Parathyroid adenoma (tissue), 2 donors: ENCODE data around the gene ETV6.

Experiments
- H2AFZ ChIP-seq: fragments of 300-600 bp; sonication (generic); one replicate; pipeline ENCODE4 v1.7.0; 2017; ENCODE audit warnings: antibody characterized with exemption, mild to moderate bottlenecking
- H3K27ac ChIP-seq: fragments of 300-600 bp; sonication (generic); one replicate; pipeline ENCODE4 v1.7.0; 2017
- H3K27me3 ChIP-seq: fragments of 300-600 bp; sonication (generic); one replicate; pipeline ENCODE4 v1.7.0; 2017; ENCODE audit warnings: low read length; ENCODE audit not compliant: control insufficient read depth, insufficient read depth
- H3K36me3 ChIP-seq: fragments of 300-600 bp; sonication (generic); one replicate; pipeline ENCODE4 v1.7.0; 2017; ENCODE audit warnings: low read length; ENCODE audit not compliant: control insufficient read depth, insufficient read depth
- H3K4me1 ChIP-seq: fragments of 300-600 bp; sonication (generic); one replicate; pipeline ENCODE4 v1.7.0; 2017; ENCODE audit warnings: control low read depth
- H3K4me2 ChIP-seq: fragments of 300-600 bp; sonication (generic); one replicate; pipeline ENCODE4 v1.7.0; 2017; ENCODE audit warnings: low read length
- H3K4me3 ChIP-seq: fragments of 300-600 bp; sonication (generic); one replicate; pipeline ENCODE4 v1.7.0; 2017; ENCODE audit warnings: low read depth, low read length
- H3K79me2 ChIP-seq: fragments of 300-600 bp; sonication (generic); one replicate; pipeline ENCODE4 v1.7.0; 2017; ENCODE audit warnings: control low read depth
- H3K9ac ChIP-seq: fragments of 300-600 bp; sonication (generic); one replicate; pipeline ENCODE4 v1.7.0; 2017; ENCODE audit warnings: mild to moderate bottlenecking
- H3K9me3 ChIP-seq: fragments of 300-600 bp; sonication (generic); one replicate; pipeline ENCODE4 v1.7.0; 2017; ENCODE audit warnings: low read length; ENCODE audit not compliant: control insufficient read depth
- TF ChIP-seq, protein P1 (sequence below): fragments of 300-600 bp; sonication (generic); IDR thresholded peaks from one replicate; pipeline ENCODE4 v1.7.0; 2017; ENCODE audit warnings: antibody characterized with exemption, mild to moderate bottlenecking
- donor health status: primary hyperparathyroidism.

ETV6 gene

GRCh38 chr12:11639454-11639853, 10.0 kb upstream of the ETV6 start:
- Histone ChIP-seq H3K27me3 (no peaks in the 10 kb centered on the region), H3K4me2 (no peak overlapping the region), H3K27ac (no peak overlapping the region), H2AFZ (no peak overlapping the region), H3K9ac (no peak overlapping the region), H3K4me3 (no peak overlapping the region), H3K36me3 (no peaks in the 10 kb centered on the region), H3K4me1 (no peaks in the 10 kb centered on the region), H3K9me3 (no peaks in the 10 kb centered on the region), H3K79me2 (no peaks in the 10 kb centered on the region)
- TF ChIP-seq, protein P1, sequence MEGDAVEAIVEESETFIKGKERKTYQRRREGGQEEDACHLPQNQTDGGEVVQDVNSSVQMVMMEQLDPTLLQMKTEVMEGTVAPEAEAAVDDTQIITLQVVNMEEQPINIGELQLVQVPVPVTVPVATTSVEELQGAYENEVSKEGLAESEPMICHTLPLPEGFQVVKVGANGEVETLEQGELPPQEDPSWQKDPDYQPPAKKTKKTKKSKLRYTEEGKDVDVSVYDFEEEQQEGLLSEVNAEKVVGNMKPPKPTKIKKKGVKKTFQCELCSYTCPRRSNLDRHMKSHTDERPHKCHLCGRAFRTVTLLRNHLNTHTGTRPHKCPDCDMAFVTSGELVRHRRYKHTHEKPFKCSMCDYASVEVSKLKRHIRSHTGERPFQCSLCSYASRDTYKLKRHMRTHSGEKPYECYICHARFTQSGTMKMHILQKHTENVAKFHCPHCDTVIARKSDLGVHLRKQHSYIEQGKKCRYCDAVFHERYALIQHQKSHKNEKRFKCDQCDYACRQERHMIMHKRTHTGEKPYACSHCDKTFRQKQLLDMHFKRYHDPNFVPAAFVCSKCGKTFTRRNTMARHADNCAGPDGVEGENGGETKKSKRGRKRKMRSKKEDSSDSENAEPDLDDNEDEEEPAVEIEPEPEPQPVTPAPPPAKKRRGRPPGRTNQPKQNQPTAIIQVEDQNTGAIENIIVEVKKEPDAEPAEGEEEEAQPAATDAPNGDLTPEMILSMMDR = no peak

DNA sequence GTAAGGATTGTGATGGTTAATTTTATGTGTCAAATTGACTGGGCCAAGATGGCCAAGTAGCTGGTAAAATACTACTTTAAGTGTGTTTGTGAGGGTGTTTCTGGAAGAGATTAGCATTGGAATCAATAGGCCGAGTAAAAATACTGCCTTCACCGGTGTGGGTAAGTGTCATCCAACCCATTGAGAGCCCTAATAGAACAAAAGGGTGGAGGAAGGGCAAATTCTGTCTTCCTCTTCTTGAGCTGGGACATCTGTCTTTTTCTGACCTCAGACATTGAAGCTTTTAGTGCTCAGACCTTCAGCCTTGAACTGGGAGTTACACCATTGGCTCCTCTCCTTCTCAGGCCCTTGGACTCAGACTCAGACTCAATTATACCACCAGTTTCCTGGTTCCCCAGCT, 8.0 kb upstream of the ETV6 start:
- H3K27me3 ChIP-seq = no peaks in the 10 kb centered on the region
- no peak overlapping the region for H3K4me3 ChIP-seq
- no peaks in the 10 kb centered on the region for H3K36me3 ChIP-seq
- H2AFZ ChIP-seq = no peak overlapping the region
- no peaks in the 10 kb centered on the region for H3K4me1 ChIP-seq
- no peak overlapping the region for H3K4me2 ChIP-seq
- no peak overlapping the region for H3K27ac ChIP-seq
- TF ChIP-seq, protein P1 = no peak
- no peak overlapping the region for H3K9ac ChIP-seq
- H3K9me3 ChIP-seq = no peaks in the 10 kb centered on the region
- no peaks in the 10 kb centered on the region for H3K79me2 ChIP-seq

DNA sequence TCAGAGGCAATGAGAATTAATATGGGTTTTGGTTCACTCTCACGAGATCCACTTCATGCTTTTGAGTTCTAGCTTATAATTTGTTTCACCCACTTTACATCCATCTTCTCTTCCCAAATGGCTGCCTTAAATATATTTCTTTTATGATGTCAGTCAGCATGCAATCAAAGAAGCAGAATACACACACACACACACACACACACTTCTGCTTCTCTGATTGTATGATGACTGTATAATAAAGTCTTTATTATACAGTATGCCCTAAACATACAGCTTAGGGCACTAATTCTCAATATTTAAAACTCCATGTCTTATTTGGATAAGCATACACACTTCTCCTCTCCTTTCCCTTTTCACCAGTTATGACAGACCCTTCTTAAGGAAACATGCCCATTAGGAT, 6.7 kb upstream of the ETV6 start:
- H3K4me2 ChIP-seq = no peak overlapping the region
- H3K79me2 ChIP-seq = no peaks in the 10 kb centered on the region
- no peaks in the 10 kb centered on the region for H3K27me3 ChIP-seq
- H3K4me1 ChIP-seq = no peaks in the 10 kb centered on the region
- TF ChIP-seq, protein P1 = no peak
- no peak overlapping the region for H3K27ac ChIP-seq
- no peaks in the 10 kb centered on the region for H3K9me3 ChIP-seq
- no peak overlapping the region for H2AFZ ChIP-seq
- H3K36me3 ChIP-seq = no peaks in the 10 kb centered on the region
- no peak overlapping the region for H3K4me3 ChIP-seq
- no peak overlapping the region for H3K9ac ChIP-seq

DNA sequence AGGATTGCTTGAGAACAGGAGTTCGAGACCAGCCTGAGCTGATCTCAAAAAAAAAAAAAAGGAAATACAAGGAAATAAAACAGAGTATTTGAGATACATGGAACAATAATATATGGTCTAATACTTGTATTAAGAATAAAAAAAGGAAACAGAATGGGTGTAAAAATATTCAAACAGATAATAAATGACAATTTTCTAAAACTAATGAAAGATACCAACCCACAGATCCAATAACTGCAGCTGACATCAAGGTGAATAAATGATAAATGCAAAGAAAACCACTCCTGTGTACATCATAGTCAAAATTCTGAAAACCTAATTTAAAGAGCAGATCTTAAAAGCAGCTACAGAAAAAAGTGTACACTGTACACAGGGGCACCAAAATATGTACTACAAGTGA, 4.1 kb upstream of the ETV6 start:
- H3K4me2 ChIP-seq = no peak overlapping the region
- H3K4me3 ChIP-seq = no peak overlapping the region
- no peaks in the 10 kb centered on the region for H3K79me2 ChIP-seq
- H3K9me3 ChIP-seq = no peaks in the 10 kb centered on the region
- no peak overlapping the region for H3K9ac ChIP-seq
- no peak overlapping the region for H2AFZ ChIP-seq
- H3K4me1 ChIP-seq = no peaks in the 10 kb centered on the region
- no peaks in the 10 kb centered on the region for H3K36me3 ChIP-seq
- H3K27me3 ChIP-seq = no peaks in the 10 kb centered on the region
- TF ChIP-seq, protein P1 = no peak
- no peak overlapping the region for H3K27ac ChIP-seq

DNA sequence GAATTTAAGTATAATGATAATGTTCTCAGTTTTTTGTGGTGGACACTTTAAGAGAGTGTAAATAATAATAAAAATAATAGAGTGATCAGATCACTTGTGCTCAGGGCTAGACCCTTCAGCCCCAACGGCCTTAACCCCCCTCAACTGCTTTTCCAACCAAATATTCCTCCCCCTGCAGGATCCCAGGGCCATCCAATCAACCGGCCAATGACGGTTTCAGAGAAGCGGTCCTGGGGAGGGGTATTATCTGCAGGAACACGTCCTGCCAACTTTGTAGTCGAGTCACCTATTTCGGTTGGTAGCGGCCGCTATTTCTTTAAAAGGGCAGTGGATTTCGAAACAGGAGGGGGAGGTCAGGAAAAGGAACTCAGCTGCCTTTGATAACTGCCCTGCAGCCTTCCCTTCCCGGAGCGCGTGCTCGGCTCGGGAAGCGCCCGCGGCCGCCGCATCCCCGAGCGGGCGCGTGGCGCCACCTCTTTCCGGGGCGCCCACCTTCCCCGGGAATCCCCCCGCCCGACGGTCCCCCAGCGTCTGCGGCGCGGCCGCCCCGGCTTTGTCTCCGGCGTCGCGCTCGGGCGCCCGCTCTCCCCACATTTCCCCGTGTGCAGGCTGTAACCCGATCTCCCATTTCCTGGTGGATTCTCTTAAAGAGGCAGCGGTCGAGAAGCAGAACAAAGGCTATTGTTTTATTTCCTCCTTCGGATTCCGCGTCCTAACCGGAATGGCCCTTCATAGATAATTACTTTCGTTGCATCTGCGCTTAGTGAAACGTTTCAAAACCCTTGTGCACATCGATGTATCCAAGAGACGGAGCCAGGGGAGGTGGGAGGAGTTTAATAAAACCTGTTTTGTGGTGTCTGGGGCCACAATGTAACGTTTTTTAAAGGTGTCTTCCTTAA, 711 bp upstream of the ETV6 start:
- Histone ChIP-seq H3K9me3 (no peaks in the 10 kb centered on the region), H3K27me3 (no peaks in the 10 kb centered on the region), H3K79me2 (peaks cover 12% of the 10 kb centered on the region), H3K4me1 (peaks cover 10% of the 10 kb centered on the region), H3K4me2 (peak overlapping the region; percentile 63), H3K27ac (peak overlapping the region; percentile 97), H3K36me3 (no peaks in the 10 kb centered on the region), H2AFZ (peak overlapping the region; percentile 95), H3K4me3 (peak overlapping the region; percentile 62), H3K9ac (peak overlapping the region; percentile 54)
- TF ChIP-seq, protein P1 = no peak
